VCaP (cell line): ENCODE data around the gene LMNTD2.
"Not testable (repeated sequence)": the region's sequence is repeated elsewhere in the genome, so short reads cannot be mapped to it uniquely, and the experiment has no call there.

ENCODE experiments used
- H3K27ac ChIP-seq: fragments of 450-650 bp; 2 replicates; pipeline ENCODE4 v1.5.1; 2017
- CTCF ChIP-seq: fragments of 450-650 bp; conservative IDR thresholded peaks from 2 replicates; pipeline ENCODE4 v1.5.1; 2017; ENCODE audit warnings: mild to moderate bottlenecking, moderate library complexity

LMNTD2 gene

GRCh38 chr11:576811-577610, 16.5 kb upstream of the LMNTD2 start:
- H3K27ac ChIP-seq: peak overlapping the region; percentile 95
- TF ChIP-seq CTCF: no peak

GRCh38 chr11:575996-576768, 15.6 kb upstream of the LMNTD2 start, which contains the start of gene PHRF1:
PHRF1 (plus strand) TSS chr11:576470; CDS start chr11:581513, 5,043 bp downstream.
- no peak for TF ChIP-seq CTCF
- H3K27ac ChIP-seq: peak within 1 kb of the TSS; percentile 95

GRCh38 chr11:575313-575995, 14.9 kb upstream of the LMNTD2 start:
- TF ChIP-seq CTCF: no peak
- H3K27ac ChIP-seq: peak overlapping the region; percentile 95

- TF ChIP-seq CTCF: no peak
Observed at GRCh38 chr11:574632-575312, 14.2 kb upstream of the LMNTD2 start.

GRCh38 chr11:574031-574570, 13.6 kb upstream of the LMNTD2 start:
- not testable (repeated sequence) for H3K27ac ChIP-seq

More at GRCh38 chr11:574632-575312, 14.2 kb upstream of the LMNTD2 start:
- peak overlapping the region; percentile 95 for H3K27ac ChIP-seq

GRCh38 chr11:573146-573759, 12.7 kb upstream of the LMNTD2 start:
- H3K27ac ChIP-seq: no peak overlapping the region
- TF ChIP-seq CTCF: no peak

- H3K27ac ChIP-seq: no peak overlapping the region
Observed at GRCh38 chr11:571802-572185, 11.3 kb upstream of the LMNTD2 start.

More at GRCh38 chr11:571802-572185, 11.3 kb upstream of the LMNTD2 start:
- TF ChIP-seq CTCF: no peak
